NCI-H82 (cell line): ENCODE measurements around the gene KRT84.

Source experiments
- DNase-seq: peaks from one replicate; lab custom pipeline; 2025; lab: John Stamatoyannopoulos, UW

Gene KRT84

DNA sequence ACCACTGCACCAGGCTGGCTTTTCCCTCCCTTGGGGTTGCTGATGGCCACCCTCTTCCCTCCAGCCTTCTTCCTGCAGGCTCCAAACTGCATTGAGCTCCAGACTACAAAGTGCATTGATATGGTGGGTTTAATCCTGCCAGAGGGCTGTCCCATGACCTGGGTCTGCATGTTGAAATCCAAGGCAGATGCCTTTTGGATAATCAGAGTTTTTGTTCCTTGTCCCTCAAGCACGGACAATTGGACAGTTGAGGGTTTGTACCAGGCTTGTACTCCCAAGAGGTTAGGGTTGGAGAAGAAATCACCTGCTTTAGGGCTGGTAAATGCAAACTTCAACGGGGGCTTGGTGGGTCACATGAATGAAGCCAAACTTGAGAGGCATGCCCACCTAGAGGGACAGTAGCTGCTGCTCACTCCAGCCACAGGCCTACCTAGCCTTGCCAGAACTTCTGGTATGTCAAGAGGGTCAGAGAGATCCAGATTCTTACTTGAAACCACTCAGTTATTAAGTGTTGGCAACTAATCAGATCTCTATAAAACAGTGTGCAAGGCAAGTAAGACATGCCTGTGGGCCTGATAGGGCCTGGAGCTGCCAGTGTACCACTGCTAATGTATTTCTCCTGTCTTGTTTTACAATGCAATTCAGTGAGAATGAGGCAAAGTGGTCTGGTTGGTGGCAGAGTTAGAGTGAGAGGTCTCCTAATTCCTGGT, 42.5 kb downstream of the KRT84 start:
- no peak for DNase-seq

DNA sequence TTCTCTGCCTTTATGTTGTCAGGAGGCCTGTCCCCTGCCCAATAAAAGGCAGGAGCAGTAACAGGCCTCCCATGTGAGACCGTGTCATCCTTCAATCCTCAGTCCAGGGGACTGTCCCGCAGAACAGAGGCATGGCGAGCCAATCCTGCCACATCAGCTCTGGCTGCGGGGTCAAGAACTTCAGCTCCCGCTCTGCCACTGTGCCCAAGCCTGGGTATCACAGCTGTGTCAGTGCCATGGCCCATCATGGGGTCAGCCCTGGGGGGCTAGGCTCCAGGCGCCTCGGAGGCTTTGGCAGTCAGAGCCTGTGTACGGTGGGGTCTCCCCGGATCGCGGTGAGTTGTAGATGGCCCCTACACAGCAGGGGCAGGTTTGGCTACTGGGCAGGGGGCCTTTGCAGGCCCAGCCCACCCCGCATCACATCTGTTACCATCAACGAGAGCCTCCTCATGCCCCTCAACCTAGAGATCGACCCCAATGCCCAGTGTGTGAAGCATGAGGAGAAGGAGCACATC, 44.3 kb downstream of the KRT84 start:
- no peak for DNase-seq

DNA sequence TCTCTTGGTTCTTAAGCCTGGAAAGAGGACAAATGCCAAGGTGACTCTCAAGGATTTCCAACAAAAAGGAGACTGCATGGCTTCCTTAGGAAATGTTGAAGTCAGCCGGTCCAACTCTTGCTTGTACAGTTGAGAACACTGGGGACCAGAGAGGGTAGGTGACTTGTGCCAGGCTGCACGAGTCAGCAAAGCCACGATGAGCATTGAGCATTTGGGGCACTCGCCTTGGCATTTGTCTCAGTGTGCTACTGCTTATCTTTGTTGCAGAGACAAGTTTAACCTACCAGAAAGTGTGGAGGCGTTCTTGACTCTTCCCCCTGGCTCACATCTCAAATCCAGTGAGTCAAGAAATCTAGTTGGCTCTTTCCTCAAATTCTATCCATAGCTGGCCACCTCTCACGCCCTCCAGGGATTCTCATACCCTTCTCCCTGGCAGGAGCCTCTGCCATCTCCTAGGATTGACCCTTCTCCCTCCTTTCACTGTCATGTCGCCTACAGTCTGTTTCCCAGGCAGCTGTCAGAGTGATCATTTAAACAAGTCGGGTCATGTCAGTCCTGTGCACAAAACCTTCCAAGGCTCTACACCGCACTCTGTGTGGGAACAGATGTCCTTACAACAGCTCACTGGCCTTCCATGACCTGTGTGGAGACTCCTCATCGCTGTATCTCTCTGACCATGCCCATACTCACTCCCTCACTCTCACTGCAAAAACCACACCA, 47.1 kb downstream of the KRT84 start:
- no peak for DNase-seq

DNA sequence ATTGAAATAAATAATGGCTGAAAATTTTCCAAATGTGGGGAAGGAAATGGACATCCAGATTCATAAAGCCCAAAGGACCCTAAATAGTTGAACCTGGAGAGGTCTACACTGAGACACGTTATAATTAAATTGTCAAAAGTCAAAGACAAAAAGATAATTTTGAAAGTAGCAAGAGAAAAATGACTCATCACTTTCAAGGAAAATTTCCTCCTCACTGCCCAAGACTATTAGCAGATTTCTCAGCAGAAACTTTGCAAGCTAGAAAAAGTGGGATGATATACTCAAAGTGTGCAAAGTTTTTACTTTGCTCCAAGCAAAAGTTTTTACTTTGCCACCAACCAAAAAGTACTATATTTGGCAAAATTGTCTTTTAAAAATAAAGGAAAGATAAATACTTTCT, 48.4 kb downstream of the KRT84 start:
- DNase-seq = no peak

DNA sequence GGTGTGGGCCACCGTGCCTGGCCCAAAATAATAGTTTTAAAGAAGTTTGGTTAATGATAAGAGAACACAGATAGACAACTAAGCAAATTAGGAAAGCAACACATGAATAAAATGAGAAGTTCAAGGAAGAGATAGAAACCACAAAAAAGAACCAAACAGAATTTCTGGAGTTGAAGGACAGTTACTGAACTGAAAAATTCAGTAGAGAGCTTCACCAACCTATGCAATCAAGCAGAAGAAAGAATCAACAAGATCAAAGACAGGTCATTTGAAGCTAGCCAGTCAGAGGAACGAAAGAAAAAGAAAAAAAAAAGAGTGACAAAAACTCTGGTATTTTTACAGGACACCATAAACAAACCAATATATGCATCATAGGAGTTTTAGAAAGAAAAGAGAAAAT, 48.8 kb downstream of the KRT84 start:
- no peak for DNase-seq

DNA sequence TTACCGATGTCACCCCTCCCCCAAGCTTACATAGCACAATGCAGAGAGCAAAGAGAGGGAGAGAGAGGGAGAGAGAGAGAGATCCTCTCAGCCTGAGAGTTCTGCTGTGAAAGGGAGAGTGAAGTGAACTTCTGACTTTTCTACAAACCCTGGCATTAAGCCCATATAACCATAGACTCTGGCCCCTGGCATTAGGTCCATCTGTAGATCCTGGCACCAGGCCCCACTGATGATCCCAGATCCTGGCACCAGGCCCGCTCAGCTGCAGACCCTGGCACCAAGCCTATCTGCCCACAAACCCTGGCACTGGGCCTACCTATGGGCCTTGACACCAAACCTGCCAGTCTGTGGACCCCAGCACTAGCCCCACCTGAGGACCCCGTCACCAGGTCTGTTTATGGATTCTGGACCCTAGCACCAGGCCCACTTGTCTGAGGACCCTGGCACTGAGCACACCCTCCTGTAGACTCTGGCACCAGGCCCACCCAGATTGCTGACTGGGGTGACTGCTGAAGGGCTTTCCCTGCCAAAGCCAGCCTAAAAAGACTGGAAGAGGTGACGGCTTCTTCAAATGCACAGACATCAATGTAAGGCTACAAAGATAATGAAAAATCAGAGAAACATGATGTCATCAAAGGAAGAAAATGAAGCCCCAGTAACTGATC, 49.7 kb downstream of the KRT84 start:
- no peak for DNase-seq

DNA sequence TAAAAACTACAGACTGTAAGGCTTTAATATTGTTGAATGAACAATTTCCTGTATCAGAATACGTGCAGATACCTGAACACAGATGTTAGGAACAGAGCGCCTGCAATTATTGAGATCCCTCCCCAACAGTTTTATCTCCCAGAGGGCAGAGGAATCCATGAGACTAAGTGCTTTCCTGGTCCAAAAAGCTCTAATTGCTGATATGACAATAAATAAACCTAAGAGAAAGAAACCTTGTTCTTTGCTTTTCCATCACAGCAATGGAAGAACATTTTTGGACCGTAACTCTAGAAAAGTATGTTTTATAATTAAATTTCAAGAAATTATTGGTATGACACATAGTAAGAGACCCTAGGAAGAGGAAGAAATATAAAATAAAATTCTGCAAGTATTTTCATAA, 51.3 kb downstream of the KRT84 start:
- no peak for DNase-seq

DNA sequence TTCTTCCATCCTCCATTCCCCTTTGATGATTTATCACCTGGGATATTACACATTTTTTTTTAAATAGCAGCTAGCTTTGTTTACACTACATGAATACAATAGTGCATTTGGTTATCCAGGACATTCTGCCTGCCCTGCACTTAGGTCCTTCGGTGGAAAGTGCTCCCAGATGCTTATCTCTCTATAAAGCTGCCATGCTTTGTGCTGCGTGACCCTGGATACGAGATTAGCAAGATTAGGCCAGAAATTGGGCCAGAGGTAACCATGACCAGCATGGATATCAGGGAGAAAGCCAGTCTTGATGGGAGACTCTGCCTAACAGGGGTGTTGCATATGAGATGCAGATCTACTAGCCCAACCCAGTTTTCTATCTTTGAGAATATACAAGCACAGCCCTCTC, 52.1 kb downstream of the KRT84 start:
- DNase-seq = no peak

DNA sequence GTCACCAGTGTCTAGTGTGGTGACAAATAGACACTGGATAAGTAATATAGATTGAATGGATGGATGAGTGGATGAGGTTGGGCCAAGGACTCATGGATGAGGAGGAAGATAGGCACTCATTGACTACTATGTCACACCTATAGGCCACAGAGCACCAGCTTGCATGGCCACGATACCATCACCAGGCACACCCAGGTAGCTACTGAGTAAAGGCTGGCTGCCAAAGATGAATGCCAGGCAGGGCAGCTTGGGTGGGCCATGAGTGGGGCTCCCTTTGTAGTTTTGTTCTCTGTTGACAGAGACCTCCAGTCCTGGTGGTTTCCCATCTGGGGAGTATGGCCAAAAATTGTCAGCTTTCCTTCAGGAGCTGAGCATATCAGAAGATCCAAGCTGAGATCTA, 53.1 kb downstream of the KRT84 start:
- no peak for DNase-seq

DNA sequence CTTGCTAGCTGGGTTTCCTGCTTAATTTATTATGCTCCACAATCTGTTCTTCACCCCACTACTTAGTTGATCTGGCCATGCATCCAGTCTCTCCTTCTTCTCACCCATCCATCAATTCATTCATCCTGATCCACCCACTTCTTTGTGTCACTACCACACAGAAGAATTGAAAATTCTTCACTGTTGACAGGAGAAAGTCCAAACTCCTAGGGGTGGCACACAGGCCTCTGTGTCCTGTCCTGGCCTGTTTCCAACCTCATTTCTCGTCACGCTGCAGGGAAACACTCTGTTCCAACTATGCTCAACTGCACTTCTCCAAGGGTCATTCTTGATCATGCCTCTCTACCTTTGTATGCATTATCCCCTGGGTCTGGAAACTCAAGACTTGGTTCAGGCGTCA, 53.6 kb downstream of the KRT84 start:
- no peak for DNase-seq

DNA sequence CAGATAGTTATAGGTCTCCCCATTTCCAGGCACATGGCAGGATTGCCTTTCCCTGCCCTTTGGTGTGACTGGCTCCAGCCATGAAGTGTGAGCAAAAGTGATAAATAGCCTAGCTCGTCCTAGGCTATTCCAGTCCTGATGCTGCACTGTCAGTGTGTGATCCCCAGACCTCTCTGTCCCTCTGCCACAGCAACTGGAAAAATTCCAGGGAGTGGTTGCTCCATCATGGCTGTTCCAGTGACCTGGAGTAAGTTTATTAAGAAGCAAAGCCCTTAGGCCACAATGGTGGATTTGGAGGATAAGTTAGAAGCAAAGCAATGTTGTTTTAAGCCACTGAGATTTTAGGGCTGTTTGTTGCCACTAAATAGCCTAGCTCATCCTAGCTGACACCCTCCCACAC, 54.4 kb downstream of the KRT84 start:
- no peak for DNase-seq

DNA sequence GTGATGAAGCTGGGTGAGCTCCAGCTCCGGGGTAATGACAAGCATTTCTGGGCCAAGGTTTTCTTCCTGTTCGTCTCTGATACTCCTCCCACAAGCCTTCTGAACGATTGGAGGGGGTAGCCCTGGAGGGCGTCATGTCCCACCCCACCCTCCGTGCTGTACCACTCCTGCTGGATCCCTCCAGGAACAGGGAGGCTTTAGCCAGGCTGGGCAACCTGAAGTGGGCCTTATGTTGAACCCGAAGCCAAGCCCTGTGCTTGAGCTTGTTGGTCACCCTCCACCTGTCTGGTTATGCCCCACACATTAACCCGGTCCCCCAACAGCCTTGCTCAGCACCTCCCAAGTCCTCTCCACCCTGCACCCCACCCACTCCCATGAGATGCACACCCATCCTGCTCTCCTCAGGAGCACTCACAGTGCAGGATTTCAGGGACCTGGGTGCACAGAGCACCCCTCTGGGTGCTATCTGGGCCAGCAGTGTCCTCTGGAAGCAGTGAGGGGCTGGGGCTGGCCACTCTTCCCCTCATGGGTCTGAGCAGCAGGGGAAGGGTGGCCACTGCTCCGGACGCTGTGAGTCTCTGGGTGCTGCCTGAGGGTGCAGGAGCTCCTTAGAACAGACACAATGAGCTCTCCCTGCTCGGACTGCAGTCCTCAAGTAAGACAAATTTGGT, 57.5 kb downstream of the KRT84 start:
- no peak for DNase-seq
